Calu3 (cell line): ENCODE data around the gene LMAN1L. TPM values are rescaled to one million over a fixed set of nuclear protein-coding genes. Genes with fewer than 3 reads are reported as not detected.

Source experiments
- BruUV-seq: library from RNA; stranded (reverse); fragments of 400-500 nt; replicated peaks from 2 replicates; lab custom pipeline; 2021; lab: Mats Ljungman, UMichigan
- CTCF ChIA-PET: fragments of 300-600 bp; sonication (Branson Sonifier 250); formaldehyde crosslinking; loops from one replicate; lab custom pipeline; 2022; ENCODE audit warnings: antibody characterized with exemption; lab: Charles Lee
- DNase-seq: peaks from one replicate; pipeline ENCODE4 v3.0.0; 2022
- H3K27ac Mint-ChIP-seq: one replicate; pipeline ENCODE4 v1.8.0; 2022; ENCODE audit warnings: mixed read lengths; ENCODE audit not compliant: unreplicated experiment
- H3K27me3 Mint-ChIP-seq: one replicate; pipeline ENCODE4 v1.8.0; 2022; ENCODE audit warnings: mixed read lengths; ENCODE audit not compliant: unreplicated experiment
- H3K36me3 Mint-ChIP-seq: one replicate; pipeline ENCODE4 v1.8.0; 2022; ENCODE audit warnings: mild to moderate bottlenecking, moderate library complexity, mixed read lengths; ENCODE audit not compliant: insufficient read depth, unreplicated experiment
- H3K4me1 Mint-ChIP-seq: one replicate; pipeline ENCODE4 v1.8.0; 2022; ENCODE audit warnings: mild to moderate bottlenecking, low read depth, mixed read lengths; ENCODE audit not compliant: unreplicated experiment
- H3K4me3 Mint-ChIP-seq: one replicate; pipeline ENCODE4 v1.8.0; 2022; ENCODE audit warnings: mild to moderate bottlenecking, low read depth, moderate library complexity, mixed read lengths; ENCODE audit not compliant: unreplicated experiment
- H3K9me3 Mint-ChIP-seq: one replicate; pipeline ENCODE4 v1.8.0; 2022; ENCODE audit warnings: low read depth, mixed read lengths; ENCODE audit not compliant: unreplicated experiment
- CTCF ChIP-seq: fragments of 200-600 bp; IDR thresholded peaks from one replicate; pipeline ENCODE4 v1.8.0; 2022; ENCODE audit warnings: antibody characterized with exemption; ENCODE audit not compliant: unreplicated experiment
- intact Hi-C: fragments of 100-400 bp; cut with micrococcal nuclease; formaldehyde crosslinking; loops from one replicate; pipeline ENCODE4 v1.10.0; 2022; ENCODE audit not compliant: unreplicated experiment
- total RNA-seq: library from RNA; stranded (reverse); gene quantifications from 2 replicates; pipeline ENCODE4 v1.2.3, GENCODE V29; 2022

The LMAN1L gene
- total RNA-seq, 1 experiment from 2014 or later, result 0.35 TPM

- peaks cover 27% of the 10 kb centered on the region for H3K4me1 Mint-ChIP-seq
- no peak for TF ChIP-seq CTCF
- DNase-seq, result no peak
- H3K9me3 Mint-ChIP-seq, result no peaks in the 10 kb centered on the region
- H3K27ac Mint-ChIP-seq, result no peak overlapping the region
- H3K36me3 Mint-ChIP-seq, result peaks cover 16% of the 10 kb centered on the region
- intact Hi-C loops, result no loop called here
- no peak overlapping the region for H3K4me3 Mint-ChIP-seq
- H3K27me3 Mint-ChIP-seq, result peaks cover 38% of the 10 kb centered on the region
- BruUV-seq, result no TSS peak
- CTCF ChIA-PET, result no interaction called here
These were observed 8.6 kb downstream of the LMAN1L start for GRCh38 chr15:74821091-74821789.

GRCh38 chr15:74821790-74822158 is 9.1 kb downstream of the LMAN1L start:
- CTCF ChIA-PET, result no interaction called here
- H3K27ac Mint-ChIP-seq, result no peak overlapping the region

GRCh38 chr15:74822233-74822632 is 9.6 kb downstream of the LMAN1L start:
- CTCF ChIA-PET, result no interaction called here

More at GRCh38 chr15:74821790-74822158, 9.1 kb downstream of the LMAN1L start:
- H3K4me1 Mint-ChIP-seq, result peaks cover 26% of the 10 kb centered on the region
- peaks cover 16% of the 10 kb centered on the region for H3K36me3 Mint-ChIP-seq
- DNase-seq, result no peak
- no TSS peak for BruUV-seq
- intact Hi-C loops, result no loop called here
- H3K9me3 Mint-ChIP-seq, result no peaks in the 10 kb centered on the region
- no peak for TF ChIP-seq CTCF
- peaks cover 44% of the 10 kb centered on the region for H3K27me3 Mint-ChIP-seq
- H3K4me3 Mint-ChIP-seq, result no peak overlapping the region

GRCh38 chr15:74823324-74823723 is 10.7 kb downstream of the LMAN1L start:
- intact Hi-C loops, result no loop called here
- TF ChIP-seq CTCF, result no peak
- Mint-ChIP-seq H3K27me3 (peaks cover 59% of the 10 kb centered on the region), H3K4me3 (no peak overlapping the region), H3K27ac (no peak overlapping the region), H3K4me1 (peaks cover 13% of the 10 kb centered on the region), H3K36me3 (peaks cover 5% of the 10 kb centered on the region), H3K9me3 (no peaks in the 10 kb centered on the region)
- CTCF ChIA-PET, result no interaction called here
- DNase-seq, result no peak
- BruUV-seq, result no TSS peak

More at GRCh38 chr15:74822233-74822632, 9.6 kb downstream of the LMAN1L start:
- DNase-seq, result no peak
- no peaks in the 10 kb centered on the region for H3K9me3 Mint-ChIP-seq
- H3K27ac Mint-ChIP-seq, result no peak overlapping the region
- no peak for TF ChIP-seq CTCF
- no peak overlapping the region for H3K4me3 Mint-ChIP-seq
- peaks cover 21% of the 10 kb centered on the region for H3K4me1 Mint-ChIP-seq
- H3K27me3 Mint-ChIP-seq, result peaks cover 48% of the 10 kb centered on the region
- intact Hi-C loops, result no loop called here
- no TSS peak for BruUV-seq
- H3K36me3 Mint-ChIP-seq, result peaks cover 15% of the 10 kb centered on the region
